ENCODE results near the gene FAM111B. TPM values are rescaled to one million over a fixed set of nuclear protein-coding genes. Genes with fewer than 3 reads are reported as not detected.
"Not testable (repeated sequence)": the region's sequence is repeated elsewhere in the genome, so short reads cannot be mapped to it uniquely, and the experiment has no call there.

Gene FAM111B
- total RNA-seq, 1 experiment from 2014 or later: 10.7 TPM

GRCh38 chr11:59135648-59136461 lies 28.8 kb downstream of the FAM111B start:
- ATAC-seq (peak; percentile 100), DNase-seq (ENCODE audit: low read depth, low spot score) (peak; percentile 49)
- POLR2A ChIA-PET: interaction anchor here (0.7 kb wide), 1 partner anchor 9 kb away, joined by 3 read pairs; no protein-coding TSS in a partner anchor
- no peaks in the 10 kb centered on the region for H3K9me2 ChIP-seq (ENCODE audit: insufficient read depth)
- no peaks in the 10 kb centered on the region for H3K27me3 ChIP-seq (ENCODE audit: insufficient read depth, low read length)
- H4K20me1 ChIP-seq (ENCODE audit: insufficient read depth): no peaks in the 10 kb centered on the region
- intact Hi-C loops (cut with micrococcal nuclease): loop anchor here (1.0 to 5.0 kb wide), 4 partner anchors 39 to 349 kb away; no protein-coding TSS in a partner anchor
- peaks cover 0 to 10% of the 10 kb centered on the region in 2 experiments; a peak in 2 of 4 replicates for H3K9me3 ChIP-seq (ENCODE audit: control insufficient read depth in 1 of 2, insufficient read depth in 1 of 2, low read depth in 1 of 2, low read length in 2 of 2)
- RAD21 ChIA-PET (ENCODE audit: low non-redundant PET in 1 of 2, low total read pairs in 2 of 2, uncharacterized antibody in 2 of 2, unreplicated experiment in 2 of 2): interaction anchor here (1.1 to 1.8 kb wide), 2 partner anchors 29 to 77 kb away, joined by 3 to 5 read pairs; partner anchors contain the start of gene FAM111B (in 1 of the 2)
- H2AFZ ChIP-seq (ENCODE audit: low read depth, low read length, poor library complexity, severe bottlenecking): peak overlapping the region; percentile 77
- TF ChIP-seq CTCF (IDR thresholded peaks at IDR 0.05 in 2 of 3, conservative IDR thresholded peaks at IDR 0.05 in 1 of 3; ENCODE audit: borderline replicate concordance in 1 of 3, insufficient read depth in 1 of 3, low read depth in 2 of 3, low read length in 2 of 3) (peak; percentile 72 to 99 (median 99); a peak in 5 of 6 replicates), YY1 (IDR thresholded peaks at IDR 0.05; ENCODE audit: extremely low read depth, insufficient replicate concordance, low read depth, low read length) (peak; percentile 55), FOSL1 (IDR thresholded peaks at IDR 0.05; ENCODE audit: low read depth) (no peak), RAD21 (IDR thresholded peaks at IDR 0.05; ENCODE audit: low read depth) (peak; percentile 90), ZFX (IDR thresholded peaks at IDR 0.05) (no peak), MAX (IDR thresholded peaks at IDR 0.05) (peak; percentile 21; the same call in 1 of the 2 replicates)
- CTCF ChIA-PET: interaction anchor here (0.7 to 1.7 kb wide), 18 partner anchors 8 to 612 kb away, joined by 3 to 16 read pairs (median 4); partner anchors contain the start of gene FAM111B
- H3K79me2 ChIP-seq (ENCODE audit: insufficient read depth, low read length): no peaks in the 10 kb centered on the region
- no peak overlapping the region for H3K27ac ChIP-seq (ENCODE audit: low read depth, low read length)
- BruUV-seq (replicated peaks): no TSS peak
- H3K4me1 ChIP-seq (ENCODE audit: control insufficient read depth in 1 of 2, insufficient read depth in 2 of 2, low read length in 2 of 2): peaks cover 0 to 6% of the 10 kb centered on the region in 2 experiments; a peak in 2 of 4 replicates
- 0 out of 4 replicates have a peak, but pooled peaks cover 0 to 6% of the 10 kb centered on the region in 2 experiments for H3K36me3 ChIP-seq (ENCODE audit: control insufficient read depth in 1 of 2, insufficient read depth in 2 of 2, low read length in 2 of 2)
- peak overlapping the region; percentile 60 for H3K4me2 ChIP-seq (ENCODE audit: low read length)
- 0 out of 4 replicates have a peak overlapping the region, but pooled peaks of 1 of the 2 experiments have one; percentile 17 for H3K4me3 ChIP-seq (replicated peaks in 1 of 2; ENCODE audit: low read depth in 1 of 2, low read length in 2 of 2)
- no peak overlapping the region for H3K9ac ChIP-seq (ENCODE audit: low read length)

GRCh38 chr11:59136551-59136950 lies 29.5 kb downstream of the FAM111B start:
- H4K20me1 ChIP-seq (ENCODE audit: insufficient read depth); H3K27ac ChIP-seq (ENCODE audit: low read depth, low read length); H3K9me2 ChIP-seq (ENCODE audit: insufficient read depth); H3K9me3 ChIP-seq (ENCODE audit: control insufficient read depth in 1 of 2, insufficient read depth in 1 of 2, low read depth in 1 of 2, low read length in 2 of 2); H3K27me3 ChIP-seq (ENCODE audit: insufficient read depth, low read length); POLR2A ChIA-PET; H3K9ac ChIP-seq (ENCODE audit: low read length); H3K4me1 ChIP-seq (ENCODE audit: control insufficient read depth in 1 of 2, insufficient read depth in 2 of 2, low read length in 2 of 2); ATAC-seq; H3K4me3 ChIP-seq (replicated peaks in 1 of 2; ENCODE audit: low read depth in 1 of 2, low read length in 2 of 2); H3K79me2 ChIP-seq (ENCODE audit: insufficient read depth, low read length); BruUV-seq (replicated peaks); H2AFZ ChIP-seq (ENCODE audit: low read depth, low read length, poor library complexity, severe bottlenecking); H3K36me3 ChIP-seq (ENCODE audit: control insufficient read depth in 1 of 2, insufficient read depth in 2 of 2, low read length in 2 of 2); DNase-seq (ENCODE audit: low read depth, low spot score): not testable (repeated sequence)
- peak overlapping the region; percentile 60; the same call in 1 of the 2 replicates for H3K4me2 ChIP-seq (ENCODE audit: low read length)
- ChIA-PET CTCF (interaction anchor here (1.1 to 1.7 kb wide), 7 partner anchors 8 to 484 kb away, joined by 3 to 16 read pairs (median 4); partner anchors contain the start of gene FAM111B), RAD21 (ENCODE audit: low non-redundant PET in 1 of 2, low total read pairs in 2 of 2, uncharacterized antibody in 2 of 2, unreplicated experiment in 2 of 2) (interaction anchor here in 1 of 2 experiments (1.8 kb wide), 1 partner anchor 30 kb away, joined by 5 read pairs; the partner anchor contains the start of gene FAM111B)
- intact Hi-C loops (cut with micrococcal nuclease): loop anchor here (1.0 to 5.0 kb wide), 4 partner anchors 39 to 349 kb away; no protein-coding TSS in a partner anchor

Data from HCT116 (cell line).